HG03342 (cell line): Measurements from ENCODE around the gene KIR2DL3.
"Not testable (repeated sequence)": the region's sequence is repeated elsewhere in the genome, so short reads cannot be mapped to it uniquely, and the experiment has no call there.

Source experiments
- ATAC-seq: cut with Tn5 transposase; IDR thresholded peaks from one replicate; pipeline ENCODE4 v1.9.1; 2021; ENCODE audit warnings: mild to moderate bottlenecking, moderate library complexity; ENCODE audit not compliant: unreplicated experiment

The KIR2DL3 gene

GRCh38 chr19:54738306-54738705 is at the start of gene KIR2DL3:
TSS of gene KIR2DL3 (plus strand) at chr19:54738513. CDS start at chr19:54738546, 33 bp downstream.
- not testable (repeated sequence) for ATAC-seq

- ATAC-seq, result no peak
Measured at GRCh38 chr19:54691582-54692297, 46.6 kb upstream of the KIR2DL3 start.

GRCh38 chr19:54692298-54692615 is 46.1 kb upstream of the KIR2DL3 start:
- no peak for ATAC-seq

- ATAC-seq, result no peak
Measured at GRCh38 chr19:54694648-54695047, 43.7 kb upstream of the KIR2DL3 start.

GRCh38 chr19:54696117-54696548 is 42.2 kb upstream of the KIR2DL3 start:
- no peak for ATAC-seq

GRCh38 chr19:54696766-54697165 is 41.5 kb upstream of the KIR2DL3 start:
- no peak for ATAC-seq

GRCh38 chr19:54697716-54698115 is 40.6 kb upstream of the KIR2DL3 start:
- not testable (repeated sequence) for ATAC-seq

GRCh38 chr19:54704928-54705327 is 33.4 kb upstream of the KIR2DL3 start:
- no peak for ATAC-seq

- no peak for ATAC-seq
Measured at GRCh38 chr19:54707962-54708361, 30.4 kb upstream of the KIR2DL3 start.

GRCh38 chr19:54708781-54709180 is 29.5 kb upstream of the KIR2DL3 start:
- no peak for ATAC-seq

- ATAC-seq, result no peak
Measured at GRCh38 chr19:54709212-54709948, 28.9 kb upstream of the KIR2DL3 start.

GRCh38 chr19:54709956-54710355 is 28.4 kb upstream of the KIR2DL3 start:
- not testable (repeated sequence) for ATAC-seq

- no peak for ATAC-seq
Measured at GRCh38 chr19:54724142-54724541, 14.2 kb upstream of the KIR2DL3 start, which contains the start of gene KIR3DL3. TSS of gene KIR3DL3 (plus strand) at chr19:54724442. CDS start at chr19:54724497, 55 bp downstream.

GRCh38 chr19:54724644-54725043 is 13.7 kb upstream of the KIR2DL3 start:
- no peak for ATAC-seq

- ATAC-seq, result no peak
Measured at GRCh38 chr19:54725321-54725720, 13.0 kb upstream of the KIR2DL3 start.

- no peak for ATAC-seq
Measured at GRCh38 chr19:54727562-54727961, 10.8 kb upstream of the KIR2DL3 start.

GRCh38 chr19:54728167-54728566 is 10.1 kb upstream of the KIR2DL3 start:
- ATAC-seq, result no peak

GRCh38 chr19:54729416-54730188 is 8.7 kb upstream of the KIR2DL3 start:
- ATAC-seq, result no peak

- ATAC-seq, result no peak
Measured at GRCh38 chr19:54731191-54731590, 7.1 kb upstream of the KIR2DL3 start.

- no peak for ATAC-seq
Measured at GRCh38 chr19:54738715-54739114, 402 bp downstream of the KIR2DL3 start.
